ENCODE data around the gene GLB1L3. TPM values are rescaled to one million over a fixed set of nuclear protein-coding genes. Genes with fewer than 3 reads are reported as not detected.
"Not testable (repeated sequence)": the region's sequence is repeated elsewhere in the genome, so short reads cannot be mapped to it uniquely, and the experiment has no call there.

Gene GLB1L3
- total RNA-seq, 1 donor from 2014 or later: not detected

GRCh38 chr11:134278356-134278755, 2.2 kb downstream of the GLB1L3 start:
- no peak for TF ChIP-seq CTCF (conservative IDR thresholded peaks at IDR 0.05)
- Mint-ChIP-seq H3K36me3 (no peaks in the 10 kb centered on the region), H3K4me1 (ENCODE audit: unreplicated experiment) (peaks cover 9% of the 10 kb centered on the region), H3K27me3 (peaks cover 77% of the 10 kb centered on the region), H3K9me3 (no peaks in the 10 kb centered on the region), H3K27ac (no peak overlapping the region), H3K4me3 (no peak overlapping the region)
- peak; percentile 43 for DNase-seq (ENCODE audit: extremely low spot score, unreplicated experiment)

- H3K27ac Mint-ChIP-seq; H3K4me3 Mint-ChIP-seq; H3K36me3 Mint-ChIP-seq; H3K4me1 Mint-ChIP-seq (ENCODE audit: unreplicated experiment); H3K9me3 Mint-ChIP-seq; DNase-seq (ENCODE audit: extremely low spot score, unreplicated experiment): not testable (repeated sequence)
- H3K27me3 Mint-ChIP-seq: peaks cover 57% of the 10 kb centered on the region
Observed at GRCh38 chr11:134281635-134282034, 5.5 kb downstream of the GLB1L3 start.

- Mint-ChIP-seq H3K4me1 (ENCODE audit: unreplicated experiment) (no peaks in the 10 kb centered on the region), H3K27ac (no peak overlapping the region), H3K27me3 (peaks cover 53% of the 10 kb centered on the region), H3K9me3 (no peaks in the 10 kb centered on the region), H3K4me3 (no peak overlapping the region), H3K36me3 (no peaks in the 10 kb centered on the region)
- TF ChIP-seq CTCF (conservative IDR thresholded peaks at IDR 0.05): no peak
- DNase-seq (ENCODE audit: extremely low spot score, unreplicated experiment): no peak
Observed at GRCh38 chr11:134282121-134283045, 6.2 kb downstream of the GLB1L3 start.

- DNase-seq (ENCODE audit: extremely low spot score, unreplicated experiment): no peak
- H3K27me3 Mint-ChIP-seq: peaks cover 45% of the 10 kb centered on the region
- no peak overlapping the region for H3K4me3 Mint-ChIP-seq
- TF ChIP-seq CTCF (conservative IDR thresholded peaks at IDR 0.05): no peak
- no peak overlapping the region for H3K27ac Mint-ChIP-seq
- no peaks in the 10 kb centered on the region for H3K36me3 Mint-ChIP-seq
- peaks cover 4% of the 10 kb centered on the region for H3K4me1 Mint-ChIP-seq (ENCODE audit: unreplicated experiment)
- H3K9me3 Mint-ChIP-seq: no peaks in the 10 kb centered on the region
Observed at GRCh38 chr11:134283461-134284230, 7.5 kb downstream of the GLB1L3 start.

- not testable (repeated sequence) for H3K9me3 Mint-ChIP-seq; DNase-seq (ENCODE audit: extremely low spot score, unreplicated experiment); H3K27ac Mint-ChIP-seq; H3K4me3 Mint-ChIP-seq; H3K36me3 Mint-ChIP-seq; H3K4me1 Mint-ChIP-seq (ENCODE audit: unreplicated experiment)
- peaks cover 42% of the 10 kb centered on the region for H3K27me3 Mint-ChIP-seq
Observed at GRCh38 chr11:134284349-134284748, 8.2 kb downstream of the GLB1L3 start.

GRCh38 chr11:134287561-134287960, 11.4 kb downstream of the GLB1L3 start:
- H3K36me3 Mint-ChIP-seq: no peaks in the 10 kb centered on the region

More at GRCh38 chr11:134287561-134287960, 11.4 kb downstream of the GLB1L3 start:
- Mint-ChIP-seq H3K27ac (no peak overlapping the region), H3K9me3 (no peaks in the 10 kb centered on the region), H3K27me3 (peaks cover 21% of the 10 kb centered on the region), H3K4me1 (ENCODE audit: unreplicated experiment) (peaks cover 15% of the 10 kb centered on the region), H3K4me3 (no peak overlapping the region)
- no peak for DNase-seq (ENCODE audit: extremely low spot score, unreplicated experiment)
- TF ChIP-seq CTCF (conservative IDR thresholded peaks at IDR 0.05): no peak

All from type B pancreatic cell (in vitro differentiated cells).